Subcutaneous adipose tissue (tissue), 4 donors: ENCODE results near the gene BAIAP2. TPM values are rescaled to one million over a fixed set of nuclear protein-coding genes. Genes with fewer than 3 reads are reported as not detected.

Source experiments
- total RNA-seq, 4 donors: library from RNA; depleted of rRNA; stranded (reverse); fragments of >200 nt; gene quantifications; one replicate each; pipeline ENCODE4 v1.1.0, GENCODE V29; 2016
- TF ChIP-seq, protein P1 (sequence below): fragments of 450-650 bp; IDR thresholded peaks from one replicate; pipeline ENCODE4 v1.5.1; 2016; ENCODE audit warnings: low read depth, mild to moderate bottlenecking, control low read depth, antibody characterized with exemption, moderate library complexity

Gene BAIAP2
- total RNA-seq, 4 donors from 2014 or later = 17.4 to 31.1 (median 23.2) TPM

GRCh38 chr17:81074875-81075274 is 39.9 kb downstream of the BAIAP2 start:
- TF ChIP-seq, protein P1, sequence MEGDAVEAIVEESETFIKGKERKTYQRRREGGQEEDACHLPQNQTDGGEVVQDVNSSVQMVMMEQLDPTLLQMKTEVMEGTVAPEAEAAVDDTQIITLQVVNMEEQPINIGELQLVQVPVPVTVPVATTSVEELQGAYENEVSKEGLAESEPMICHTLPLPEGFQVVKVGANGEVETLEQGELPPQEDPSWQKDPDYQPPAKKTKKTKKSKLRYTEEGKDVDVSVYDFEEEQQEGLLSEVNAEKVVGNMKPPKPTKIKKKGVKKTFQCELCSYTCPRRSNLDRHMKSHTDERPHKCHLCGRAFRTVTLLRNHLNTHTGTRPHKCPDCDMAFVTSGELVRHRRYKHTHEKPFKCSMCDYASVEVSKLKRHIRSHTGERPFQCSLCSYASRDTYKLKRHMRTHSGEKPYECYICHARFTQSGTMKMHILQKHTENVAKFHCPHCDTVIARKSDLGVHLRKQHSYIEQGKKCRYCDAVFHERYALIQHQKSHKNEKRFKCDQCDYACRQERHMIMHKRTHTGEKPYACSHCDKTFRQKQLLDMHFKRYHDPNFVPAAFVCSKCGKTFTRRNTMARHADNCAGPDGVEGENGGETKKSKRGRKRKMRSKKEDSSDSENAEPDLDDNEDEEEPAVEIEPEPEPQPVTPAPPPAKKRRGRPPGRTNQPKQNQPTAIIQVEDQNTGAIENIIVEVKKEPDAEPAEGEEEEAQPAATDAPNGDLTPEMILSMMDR = no peak

DNA sequence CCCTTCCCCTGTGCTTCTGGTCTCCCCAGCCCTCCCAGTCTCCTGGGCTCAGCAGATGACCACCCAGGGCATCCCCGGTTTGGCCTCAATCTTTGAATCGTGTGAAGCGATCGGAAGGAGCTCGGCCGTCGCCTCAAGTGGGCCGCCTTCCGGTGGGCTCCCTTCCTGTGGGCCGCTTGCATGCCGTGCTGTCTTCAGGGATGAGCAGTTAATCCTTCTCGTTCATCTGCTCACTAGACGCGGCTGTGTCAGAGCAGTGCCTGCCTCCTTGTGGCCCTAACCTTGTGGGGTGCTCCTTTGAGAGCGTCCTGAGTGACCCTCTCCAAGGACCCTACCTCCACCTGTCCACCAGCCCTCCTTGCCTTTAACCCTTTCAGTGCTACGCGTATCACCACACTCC is 40.4 kb downstream of the BAIAP2 start:
- TF ChIP-seq, protein P1 = no peak

GRCh38 chr17:81076141-81076679 is 41.3 kb downstream of the BAIAP2 start:
- TF ChIP-seq, protein P1 = no peak

DNA sequence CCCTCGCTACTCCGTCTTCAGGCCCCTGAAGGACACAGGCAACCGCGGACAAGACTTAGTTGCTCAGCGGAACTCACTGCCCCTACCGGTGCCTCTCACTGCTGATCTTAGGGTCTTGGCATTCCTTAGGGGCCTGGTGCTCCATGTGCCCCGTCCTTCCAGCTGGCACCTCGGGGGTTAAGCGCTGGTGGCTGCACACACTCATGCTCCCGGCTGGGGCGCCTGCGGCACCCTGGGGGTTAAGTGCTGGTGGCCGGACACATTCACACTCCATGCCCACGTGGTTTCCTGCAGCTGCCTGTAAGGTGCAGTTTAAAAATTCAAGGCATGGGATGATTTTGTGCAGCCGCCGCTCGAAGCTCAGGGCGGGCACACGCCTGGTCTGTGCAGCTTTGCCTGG is 45.1 kb downstream of the BAIAP2 start:
- TF ChIP-seq, protein P1 = no peak

- TF ChIP-seq, protein P1 = no peak
These were observed 46.5 kb downstream of the BAIAP2 start for GRCh38 chr17:81081222-81082176.

DNA sequence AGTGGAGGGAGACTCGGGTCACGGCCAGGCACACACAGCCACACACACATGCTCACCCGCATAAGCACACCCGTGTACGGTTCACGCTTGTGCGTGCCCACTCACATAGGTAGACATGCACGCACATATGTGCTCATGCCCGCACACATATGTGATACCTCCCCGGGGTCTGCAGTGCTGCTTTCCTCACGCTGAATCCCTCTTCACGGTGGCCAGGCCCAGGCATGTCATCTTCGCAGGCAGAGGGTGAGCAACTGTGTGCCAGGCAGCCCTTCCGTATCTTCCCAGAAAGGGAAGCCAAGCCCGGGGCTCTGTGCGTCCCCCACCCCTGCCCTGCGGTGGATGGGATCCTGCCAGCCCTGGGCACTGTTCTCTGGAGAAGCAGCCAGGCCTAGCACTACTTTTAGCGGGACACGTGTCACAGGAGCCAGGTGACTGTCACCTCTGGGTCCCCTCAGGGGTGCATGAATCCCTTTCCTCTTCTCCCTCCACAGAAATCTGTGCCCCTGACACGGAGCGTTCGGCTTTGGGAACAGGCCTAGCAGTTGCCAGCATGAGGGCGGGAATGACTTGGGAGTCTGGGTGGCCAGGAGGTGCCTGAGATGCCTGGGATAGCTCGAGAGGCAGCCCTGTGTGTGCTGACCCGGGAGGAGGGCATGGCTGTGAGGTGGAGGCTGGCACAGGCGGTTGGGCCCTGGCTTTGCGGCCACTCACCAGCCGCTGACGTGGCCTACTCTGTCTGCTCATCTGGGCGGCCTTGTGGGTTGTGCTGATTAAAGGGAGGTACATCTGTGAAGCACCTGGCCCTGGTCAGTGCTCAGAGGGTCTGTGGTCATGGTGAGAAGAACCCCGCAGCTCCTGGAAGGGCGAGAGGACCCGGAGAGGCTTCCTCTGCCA is 47.5 kb downstream of the BAIAP2 start:
- TF ChIP-seq, protein P1 = no peak
